Measurements from ENCODE around the gene RERE.

The RERE gene

GRCh38 chr1:8363186-8363766, 454.2 kb downstream of the RERE start:
- DNase-seq (ENCODE audit: low read depth): no peak

- DNase-seq (ENCODE audit: low read depth): no peak
Measured at GRCh38 chr1:8362701-8363101, 454.7 kb downstream of the RERE start.

GRCh38 chr1:8361198-8361849, 456.1 kb downstream of the RERE start:
- DNase-seq (ENCODE audit: low read depth): no peak

- DNase-seq (ENCODE audit: low read depth): no peak
Measured at GRCh38 chr1:8360493-8361197, 456.8 kb downstream of the RERE start.

- no peak for DNase-seq (ENCODE audit: low read depth)
Measured at GRCh38 chr1:8359617-8360481, 457.6 kb downstream of the RERE start.

- DNase-seq (ENCODE audit: low read depth): no peak
Measured at GRCh38 chr1:8358897-8359616, 458.4 kb downstream of the RERE start.

- DNase-seq (ENCODE audit: low read depth): no peak
Measured at GRCh38 chr1:8358241-8358896, 459.1 kb downstream of the RERE start.

- DNase-seq (ENCODE audit: low read depth): no peak
Measured at GRCh38 chr1:8357329-8358101, 459.9 kb downstream of the RERE start.

GRCh38 chr1:8356256-8357209, 460.9 kb downstream of the RERE start:
- DNase-seq (ENCODE audit: low read depth): no peak

GRCh38 chr1:8355439-8356255, 461.8 kb downstream of the RERE start:
- DNase-seq (ENCODE audit: low read depth): no peak

- no peak for DNase-seq (ENCODE audit: low read depth)
Measured at GRCh38 chr1:8354038-8354437, 463.4 kb downstream of the RERE start.

- no peak for DNase-seq (ENCODE audit: low read depth)
Measured at GRCh38 chr1:8352886-8353785, 464.3 kb downstream of the RERE start.

GRCh38 chr1:8352471-8352845, 465.0 kb downstream of the RERE start:
- DNase-seq (ENCODE audit: low read depth): no peak

- no peak for DNase-seq (ENCODE audit: low read depth)
Measured at GRCh38 chr1:8351693-8352470, 465.6 kb downstream of the RERE start.

GRCh38 chr1:8350914-8351684, 466.3 kb downstream of the RERE start:
- no peak for DNase-seq (ENCODE audit: low read depth)

GRCh38 chr1:8349961-8350360, 467.5 kb downstream of the RERE start:
- no peak for DNase-seq (ENCODE audit: low read depth)
